Measurements from ENCODE around the gene CREB3L2. TPM values are rescaled to one million over a fixed set of nuclear protein-coding genes. Genes with fewer than 3 reads are reported as not detected.
A peak's percentile ranks its signal among the peaks of the same experiment; 100 is the strongest.

CREB3L2 gene
- total RNA-seq (2021; ENCODE audit: unreplicated experiment) (49.8 TPM), Bru-seq, nascent RNA (percentile 88 among the genes with signal in this experiment), BruChase-seq, experiment 1, labeled RNA remaining after a 6-hour chase (percentile 94 among the genes with signal in this experiment), BruChase-seq, experiment 2, labeled RNA remaining after a 2-hour chase (percentile 87 among the genes with signal in this experiment)
- 15.1 and 19.0 TPM in 2 replicates for polyA plus RNA-seq (2012)
- long read RNA-seq, partial matches to known transcripts = 3 of 16 reads
- long read RNA-seq, other reads (novel, unspliced or antisense) = 13 of 16 reads

- POLR2A ChIA-PET = interaction anchor here (0.5 kb wide), 1 partner anchor 115 kb away, joined by 3 read pairs; no protein-coding TSS in a partner anchor
- RAD21 ChIA-PET (ENCODE audit: low non-redundant PET in 1 of 2, low total read pairs in 2 of 2, uncharacterized antibody in 2 of 2, unreplicated experiment in 2 of 2) = no interaction called here
- ATAC-seq (peak; percentile 53), DNase-seq (ENCODE audit: low read depth, low spot score) (no peak)
- H4K20me1 ChIP-seq (ENCODE audit: insufficient read depth) = no peaks in the 10 kb centered on the region
- peak within 1 kb of the TSS; percentile 62 for H3K27ac ChIP-seq (ENCODE audit: low read depth, low read length)
- peaks cover 32% of the 10 kb centered on the region for H3K79me2 ChIP-seq (ENCODE audit: insufficient read depth, low read length)
- H3K9ac ChIP-seq (ENCODE audit: low read length) = peak within 1 kb of the TSS; percentile 84
- H3K9me2 ChIP-seq (ENCODE audit: insufficient read depth) = no peaks in the 10 kb centered on the region
- H3K36me3 ChIP-seq (ENCODE audit: control insufficient read depth in 1 of 2, insufficient read depth in 2 of 2, low read length in 2 of 2) = no peaks in the 10 kb centered on the region
- intact Hi-C loops (cut with micrococcal nuclease) = no loop called here
- peak within 1 kb of the TSS; percentile 92 for H3K4me2 ChIP-seq (ENCODE audit: low read length)
- CTCF ChIA-PET = interaction anchor here (0.6 to 1.9 kb wide), 12 partner anchors 9 to 99 kb away, joined by 3 to 7 read pairs (median 3); no protein-coding TSS in a partner anchor
- H2AFZ ChIP-seq (ENCODE audit: low read depth, low read length, poor library complexity, severe bottlenecking) = peak within 1 kb of the TSS; percentile 98
- no peaks in the 10 kb centered on the region for H3K9me3 ChIP-seq (ENCODE audit: control insufficient read depth in 1 of 2, insufficient read depth in 1 of 2, low read depth in 1 of 2, low read length in 2 of 2)
- peaks cover 6 to 23% of the 10 kb centered on the region in 2 experiments; a peak in 3 of 4 replicates for H3K4me1 ChIP-seq (ENCODE audit: control insufficient read depth in 1 of 2, insufficient read depth in 2 of 2, low read length in 2 of 2)
- H3K4me3 ChIP-seq (replicated peaks in 1 of 2; ENCODE audit: low read depth in 1 of 2, low read length in 2 of 2) = peak within 1 kb of the TSS; percentile 86 to 90
- H3K27me3 ChIP-seq (ENCODE audit: insufficient read depth, low read length) = no peaks in the 10 kb centered on the region
- no peak for TF ChIP-seq EZH2 (IDR thresholded peaks at IDR 0.05)
- no peak for TF ChIP-seq CBX3 (IDR thresholded peaks at IDR 0.05; ENCODE audit: low read depth)
- TF ChIP-seq YY1 (IDR thresholded peaks at IDR 0.05; ENCODE audit: extremely low read depth, insufficient replicate concordance, low read depth, low read length) = no peak
- peak; percentile 79 for TF ChIP-seq POLR2AphosphoS5 (IDR thresholded peaks at IDR 0.05; ENCODE audit: low read depth, low read length)
- peak; percentile 69; the same call in 1 of the 2 replicates for TF ChIP-seq SIN3A (IDR thresholded peaks at IDR 0.05; ENCODE audit: low read depth)
- TF ChIP-seq TCF7L2 (IDR thresholded peaks at IDR 0.05; ENCODE audit: borderline replicate concordance, extremely low read depth, insufficient read depth, insufficient read length) = no peak
- no peak for TF ChIP-seq ELF1 (IDR thresholded peaks at IDR 0.05; ENCODE audit: borderline replicate concordance, low read depth)
- peak; percentile 56; the same call in 1 of the 2 replicates for TF ChIP-seq ZFX (IDR thresholded peaks at IDR 0.05)
- TF ChIP-seq ZNF274 (IDR thresholded peaks at IDR 0.05; ENCODE audit: low read depth, low read length) = no peak
- peak; percentile 74; the same call in 1 of the 2 replicates for TF ChIP-seq MAX (IDR thresholded peaks at IDR 0.05)
- no peak for TF ChIP-seq POLR2A (IDR thresholded peaks at IDR 0.05; ENCODE audit: borderline replicate concordance, extremely low read depth, insufficient read depth, insufficient read length)
- BruUV-seq (replicated peaks) = TSS peak; percentile 68
Observed at GRCh38 chr7:138001529-138002095, at the start of gene CREB3L2. CREB3L2 (minus strand) TSS chr7:138002086; CDS start chr7:138001705, 381 bp downstream.

All from HCT116 (cell line).